ENCODE results near the gene TGM1.
"Not testable (repeated sequence)": the region's sequence is repeated elsewhere in the genome, so short reads cannot be mapped to it uniquely, and the experiment has no call there.

Gene TGM1

DNA sequence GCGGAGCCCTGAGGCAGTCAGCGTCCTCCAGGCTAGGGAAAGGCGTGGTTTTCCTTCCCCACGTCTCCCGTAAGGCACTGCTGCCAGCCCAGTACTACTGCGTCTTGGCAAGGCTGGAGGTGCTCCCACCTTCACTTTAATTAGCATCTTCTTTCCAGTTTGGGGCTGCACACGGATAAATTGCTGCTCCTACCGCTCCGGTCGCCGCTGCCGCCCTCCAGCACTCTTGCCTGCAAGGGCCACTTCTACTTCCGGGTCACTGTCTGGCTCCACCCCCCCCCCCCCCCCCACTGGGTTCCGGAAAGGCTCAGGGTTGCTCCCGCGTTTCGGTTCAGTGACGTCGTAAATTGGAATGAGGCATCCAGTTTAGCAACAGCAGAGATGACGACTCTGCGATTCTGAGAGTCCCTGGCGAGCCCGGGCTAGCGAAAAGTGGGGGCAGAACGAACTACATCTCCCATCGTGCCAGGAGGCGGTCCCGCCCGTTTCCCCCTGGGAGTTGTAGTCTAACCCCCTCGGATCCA lies 30.8 kb downstream of the TGM1 start, which contains the start of gene NEDD8:
Gene NEDD8, minus strand, starts transcription at position 247 of the 524 bp plus-strand sequence. Its CDS starts 100 bp downstream, at position 147.
- peak; percentile 91 for DNase-seq

GRCh38 chr14:24231263-24232120 lies 31.5 kb downstream of the TGM1 start:
- DNase-seq = no peak

GRCh38 chr14:24228902-24229301 lies 34.1 kb downstream of the TGM1 start:
- no peak for DNase-seq

DNA sequence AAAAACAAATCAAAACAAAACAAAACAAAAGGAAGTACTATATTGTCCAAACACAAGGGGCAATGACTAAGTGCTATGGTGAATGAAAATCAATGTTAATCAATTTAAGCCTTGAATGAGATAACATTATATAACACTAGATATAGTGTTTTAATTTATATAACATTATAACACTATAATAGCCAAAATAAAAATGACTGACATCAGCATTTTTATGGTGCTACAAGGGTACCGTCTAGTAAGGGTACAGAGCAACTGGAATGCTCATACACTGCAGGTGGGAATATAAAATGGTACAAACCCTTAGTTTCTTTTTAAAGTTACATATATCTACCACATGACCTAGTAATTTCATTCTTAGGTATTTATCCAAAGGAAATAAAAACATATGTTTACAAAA lies 36.5 kb downstream of the TGM1 start:
- DNase-seq = no peak

DNA sequence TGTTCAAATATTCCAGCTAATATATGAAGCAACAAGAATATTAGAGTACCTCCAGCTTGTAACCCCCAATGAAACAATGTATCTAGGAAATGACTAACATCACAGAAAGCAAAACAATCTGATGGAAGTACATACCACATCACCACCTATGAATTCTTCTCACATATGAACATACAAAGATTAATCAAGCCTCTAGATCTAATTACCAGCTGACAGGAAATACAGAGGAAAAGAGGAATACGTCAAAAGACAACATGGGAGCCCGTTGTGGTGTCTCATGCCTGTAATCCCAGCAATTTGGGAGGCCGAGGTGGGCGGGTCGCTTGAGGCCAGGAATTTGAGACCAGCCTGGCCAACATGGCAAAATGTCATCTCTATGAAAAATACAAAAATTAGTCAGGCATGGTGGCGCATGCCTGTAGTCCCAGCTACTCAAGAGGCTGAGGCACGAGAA lies 38.3 kb downstream of the TGM1 start:
- DNase-seq = no peak

DNA sequence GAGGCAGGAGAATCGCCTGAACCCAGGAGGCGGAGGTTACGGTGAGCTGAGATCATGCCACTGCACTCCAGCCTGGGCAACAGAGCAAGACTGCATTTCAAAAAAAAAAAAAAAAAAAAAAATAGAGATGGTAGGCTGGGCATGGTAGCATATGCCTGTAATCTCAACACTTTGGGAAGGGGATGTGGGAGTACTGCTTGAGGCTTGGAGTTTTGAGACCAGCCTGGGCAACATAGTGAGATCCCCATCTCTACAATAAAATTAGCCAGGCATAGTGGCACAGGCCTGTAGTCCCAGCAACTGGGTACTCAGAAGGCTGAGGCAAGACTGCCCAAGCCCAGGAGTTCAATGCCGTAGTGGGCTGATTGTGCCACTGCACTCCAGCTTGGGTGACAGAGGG lies 40.0 kb downstream of the TGM1 start:
- DNase-seq = not testable (repeated sequence)

DNA sequence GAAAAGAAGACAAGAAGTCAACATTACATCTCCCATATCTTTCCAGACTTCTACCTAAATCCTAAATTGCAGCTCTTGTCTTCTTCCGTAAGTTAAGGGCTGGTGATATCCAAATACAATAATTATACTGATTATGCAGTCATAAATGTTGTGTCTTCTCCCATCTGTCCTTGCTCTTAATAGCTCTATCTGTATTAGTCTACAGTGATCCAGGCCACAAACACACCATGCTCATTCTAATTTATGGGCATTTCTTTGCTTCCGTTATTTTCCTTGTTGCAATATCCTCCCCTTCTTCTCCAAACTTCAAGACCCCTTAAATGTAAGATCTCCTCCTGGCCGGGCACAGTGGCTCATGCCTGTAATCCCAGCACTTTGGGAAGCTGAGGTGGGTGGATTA lies 43.5 kb downstream of the TGM1 start:
- no peak for DNase-seq

DNA sequence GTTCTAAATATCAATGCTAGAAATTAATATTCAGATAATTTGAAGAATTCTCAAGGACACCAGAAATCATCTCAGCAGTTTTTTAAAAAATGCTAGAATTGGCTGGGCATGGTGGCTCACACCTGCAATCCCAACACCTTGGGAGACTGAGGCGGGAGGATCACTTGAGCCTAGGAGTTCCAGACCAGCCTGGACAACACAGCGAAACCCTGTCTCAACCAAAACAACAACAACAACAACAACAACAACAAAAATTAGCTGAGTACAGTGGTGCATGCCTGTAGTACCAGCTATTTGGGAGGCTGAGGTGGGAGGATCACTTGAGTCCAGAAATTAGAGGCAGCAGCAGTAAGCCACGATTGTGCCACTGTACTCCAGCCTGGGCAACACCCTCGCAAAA lies 43.9 kb downstream of the TGM1 start:
- DNase-seq = no peak

DNA sequence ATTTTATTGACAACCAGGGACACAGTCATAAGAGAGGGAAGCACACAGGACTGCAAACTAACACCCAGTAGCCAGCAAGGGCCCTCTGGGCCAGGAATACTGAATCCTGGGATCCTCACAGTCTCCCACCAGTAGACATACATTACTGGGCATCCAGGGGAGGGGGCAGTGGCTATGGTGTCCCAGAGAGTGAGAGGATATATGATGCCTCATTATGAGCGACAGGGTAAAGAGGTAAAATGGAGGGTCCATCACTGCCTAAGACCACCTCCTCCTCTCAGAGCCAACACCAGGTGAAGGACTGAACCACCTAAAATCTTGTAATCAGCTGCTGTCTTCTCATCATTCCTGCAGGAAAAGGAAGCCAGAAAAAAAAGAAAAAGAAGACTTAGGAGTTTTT lies 46.1 kb downstream of the TGM1 start:
- DNase-seq = not testable (repeated sequence)

DNA sequence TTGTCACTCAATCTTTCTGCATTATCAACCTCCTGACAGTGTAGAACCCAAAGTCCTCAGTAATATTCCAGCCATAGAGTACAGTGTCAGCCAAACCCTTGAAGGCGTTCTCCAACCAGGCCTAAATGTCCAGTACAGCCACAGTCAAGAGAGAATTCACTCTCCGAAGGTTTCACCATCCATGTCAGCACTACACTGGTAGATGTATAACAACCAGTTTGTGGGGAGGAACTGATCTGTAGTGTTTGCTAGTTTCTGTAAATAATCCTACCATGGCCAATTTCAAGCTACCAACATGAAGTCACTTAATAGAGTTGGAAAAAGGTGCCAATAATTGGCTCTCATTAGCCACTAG lies 46.7 kb downstream of the TGM1 start:
- DNase-seq = no peak

- peak; percentile 24 for DNase-seq
Observed at GRCh38 chr14:24215495-24216344, 47.3 kb downstream of the TGM1 start, which contains the start of gene MDP1. Gene MDP1, minus strand, starts transcription at chr14:24216066. Its CDS starts 111 bp downstream, at chr14:24215955.

DNA sequence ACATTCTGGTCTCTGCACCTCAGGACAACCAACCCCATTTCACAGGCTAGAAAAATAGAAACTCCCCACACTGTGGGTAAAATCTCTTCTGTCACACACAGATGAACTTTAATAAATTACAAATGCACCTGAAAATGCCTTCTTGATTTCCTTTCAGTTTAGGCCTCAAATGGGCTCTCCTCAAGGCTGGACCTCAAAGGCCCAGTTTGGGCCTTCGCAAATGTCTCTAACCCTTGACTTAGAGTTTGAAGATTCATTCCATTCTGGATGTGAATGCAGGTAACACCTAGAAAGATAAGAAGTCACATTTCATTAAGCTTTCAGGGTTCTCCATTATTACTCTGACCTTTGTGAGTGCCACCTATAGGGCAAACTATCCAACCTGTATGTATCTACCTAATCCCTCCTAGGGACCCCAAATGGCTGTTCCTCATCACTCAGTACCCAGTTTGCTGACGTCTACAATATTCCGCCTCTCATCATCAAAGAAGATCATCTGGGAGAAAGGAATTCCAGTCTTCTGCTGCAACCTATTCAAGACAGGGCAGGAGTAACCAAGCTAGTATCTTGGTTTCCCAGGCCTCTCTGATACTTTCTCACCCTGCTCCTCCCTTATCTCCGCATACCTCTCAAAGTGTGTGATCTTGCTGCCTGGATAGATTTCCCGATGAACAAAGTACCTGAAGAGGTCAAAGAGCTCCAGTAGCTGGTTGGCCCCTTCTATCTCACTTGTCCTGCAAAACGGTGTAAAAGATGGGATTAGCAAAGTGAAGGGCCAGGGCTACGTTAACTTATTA lies 48.9 kb downstream of the TGM1 start:
- no peak for DNase-seq

DNA sequence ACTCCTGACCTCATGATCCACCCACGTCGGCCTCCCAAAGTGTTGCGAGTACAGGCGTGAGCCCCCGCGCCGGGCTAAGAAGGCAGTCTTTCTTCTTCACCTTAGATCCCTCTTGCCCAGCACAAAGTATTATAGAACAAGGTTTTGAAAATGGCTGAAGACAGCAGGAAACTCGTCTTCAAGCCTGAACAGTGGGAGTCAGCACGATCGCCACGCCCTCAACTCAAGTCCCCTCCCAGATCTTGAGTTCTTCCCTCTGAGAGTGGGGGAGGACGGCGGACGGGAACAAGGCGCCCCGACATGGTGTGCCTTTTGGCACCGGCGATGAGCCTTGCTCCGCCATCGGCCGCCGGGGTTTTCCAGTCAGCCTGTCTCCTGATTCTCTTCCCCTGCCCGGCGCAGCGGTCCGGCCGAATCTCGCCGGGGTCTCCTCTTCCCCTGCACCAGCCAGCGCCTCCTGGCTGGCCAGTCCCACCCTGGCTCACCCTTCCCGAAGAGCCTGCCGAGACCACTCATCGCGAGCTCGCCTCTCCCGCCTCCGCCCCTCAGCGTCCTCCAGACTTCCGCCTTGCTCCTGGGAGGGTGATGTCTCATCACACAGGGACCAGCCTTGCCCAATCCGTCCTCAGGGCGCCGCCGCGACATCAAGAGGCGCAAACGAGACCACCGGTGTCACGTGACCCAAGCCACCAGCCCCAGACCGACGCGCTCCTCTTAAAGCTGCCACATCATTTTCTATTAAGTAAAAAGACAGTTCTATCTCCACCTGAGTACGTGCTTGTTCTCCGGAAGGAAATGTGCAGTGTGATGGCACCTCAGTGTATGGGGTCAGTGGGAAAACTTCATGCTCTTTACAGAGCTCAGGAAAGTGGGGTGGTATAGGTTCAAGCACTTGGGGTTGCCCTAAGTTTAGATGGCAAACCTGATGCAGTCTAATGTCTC lies 49.8 kb downstream of the TGM1 start, which contains the start of gene CHMP4A:
Gene CHMP4A, minus strand, starts transcription at position 565 of the 942 bp plus-strand sequence. Its CDS starts 49 bp downstream, at position 516.
- DNase-seq = peak; percentile 79

- DNase-seq = no peak
Observed at GRCh38 chr14:24211311-24211710, 51.7 kb downstream of the TGM1 start.

DNA sequence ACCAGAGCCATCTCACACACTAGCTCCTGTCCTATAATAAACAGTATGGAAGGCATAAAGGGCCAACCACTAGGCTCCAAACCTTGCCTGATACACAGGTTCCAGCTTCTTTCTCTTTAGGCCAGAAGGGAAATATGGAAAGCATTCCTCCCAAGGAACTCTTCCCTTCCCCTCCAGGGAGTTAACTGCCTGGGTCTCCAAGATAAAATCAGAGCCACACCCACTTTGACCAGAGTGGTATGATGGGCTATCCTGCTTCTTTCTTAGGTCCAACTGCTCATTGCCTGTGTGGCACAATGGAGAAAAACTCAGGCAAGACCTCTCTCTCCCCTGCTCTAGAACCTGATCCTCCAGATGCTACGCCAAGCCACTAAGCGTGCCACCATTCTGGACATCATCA lies 55.4 kb downstream of the TGM1 start:
- no peak for DNase-seq

DNA sequence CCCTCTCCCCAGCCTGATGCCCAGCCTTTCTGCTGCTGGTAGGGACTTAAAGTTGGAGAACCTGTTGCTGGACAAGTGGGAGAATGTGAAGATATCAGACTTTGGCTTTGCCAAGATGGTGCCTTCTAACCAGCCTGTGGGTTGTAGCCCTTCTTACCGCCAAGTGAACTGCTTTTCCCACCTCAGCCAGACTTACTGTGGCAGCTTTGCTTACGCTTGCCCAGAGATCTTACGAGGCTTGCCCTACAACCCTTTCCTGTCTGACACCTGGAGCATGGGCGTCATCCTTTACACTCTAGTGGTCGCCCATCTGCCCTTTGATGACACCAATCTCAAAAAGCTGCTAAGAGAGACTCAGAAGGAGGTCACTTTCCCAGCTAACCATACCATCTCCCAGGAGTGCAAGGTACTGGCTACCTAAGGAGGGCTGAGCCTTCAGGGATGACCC lies 55.8 kb downstream of the TGM1 start:
- no peak for DNase-seq

DNA sequence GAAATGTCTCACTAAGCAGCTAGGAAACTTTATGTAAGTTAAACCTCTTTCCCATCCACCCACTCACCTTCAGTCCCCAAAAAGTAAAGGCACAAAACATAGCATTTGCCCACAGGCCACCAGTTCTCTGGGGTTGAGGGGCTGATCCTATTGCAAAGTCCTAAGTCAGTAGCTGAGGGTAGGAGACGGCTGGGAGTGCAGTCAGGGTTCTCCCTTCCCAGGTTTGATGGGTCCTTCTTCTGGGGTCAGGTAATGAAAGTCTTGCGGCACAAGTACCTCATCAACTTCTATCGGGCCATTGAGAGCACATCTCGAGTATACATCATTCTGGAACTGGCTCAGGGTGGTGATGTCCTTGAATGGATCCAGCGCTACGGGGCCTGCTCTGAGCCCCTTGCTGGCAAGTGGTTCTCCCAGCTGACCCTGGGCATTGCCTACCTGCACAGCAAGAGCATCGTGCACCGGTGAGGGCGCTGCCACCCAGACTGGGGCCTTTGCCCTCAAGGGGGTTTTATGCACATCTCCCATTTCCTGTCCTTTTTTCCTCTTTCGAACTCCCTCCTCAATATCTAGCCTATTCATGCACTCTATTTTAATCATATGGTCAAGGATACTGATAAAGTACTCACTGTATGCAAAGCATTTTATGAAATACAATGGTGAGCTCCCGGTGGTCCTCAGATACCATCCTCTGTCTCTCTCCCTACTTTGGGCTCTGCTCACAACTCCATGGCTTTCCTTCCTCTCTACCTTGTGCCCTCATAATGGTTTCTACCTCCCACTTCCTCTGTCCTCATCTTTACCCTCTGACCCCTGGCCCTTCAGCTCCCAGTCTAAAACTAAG lies 56.5 kb downstream of the TGM1 start:
- DNase-seq = no peak

- DNase-seq = no peak
Observed at GRCh38 chr14:24204163-24205146, 58.5 kb downstream of the TGM1 start.
